Measurements from ENCODE around the gene DCLRE1B. TPM values are rescaled to one million over a fixed set of nuclear protein-coding genes. Genes with fewer than 3 reads are reported as not detected.

Gene DCLRE1B
- total and polyA plus RNA-seq, 2 donors (not counting 1 experiment from before 2014, with no cell fraction given) = 1.0 to 4.8 TPM

DNA sequence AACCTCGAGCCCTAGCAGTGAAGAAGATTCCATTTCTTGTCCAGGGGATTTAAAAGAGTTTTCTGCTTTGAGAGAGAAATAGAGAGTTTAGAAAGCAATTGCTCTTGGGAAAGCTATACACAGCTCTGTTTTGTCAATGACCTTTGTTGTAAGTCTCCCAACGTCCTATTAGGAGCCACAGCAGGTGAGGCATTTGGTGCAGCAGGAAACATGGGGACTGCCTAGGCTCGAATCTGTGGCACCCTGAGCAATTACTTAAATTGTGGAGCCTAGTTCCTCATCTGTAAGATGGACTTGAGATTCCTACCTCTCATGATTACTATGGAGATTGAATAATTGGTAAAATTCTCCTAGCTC is 8.2 kb downstream of the DCLRE1B start:
- no peaks in the 10 kb centered on the region for H3K27me3 ChIP-seq (replicated peaks in 1 of 4; ENCODE audit: control extremely low read depth in 1 of 4, control insufficient read depth in 3 of 4, insufficient read depth in 4 of 4, low read length in 3 of 4)
- no peak overlapping the region for H3K9ac ChIP-seq (ENCODE audit: low read length)
- Mint-ChIP-seq H3K27ac (no peak overlapping the region), H3K4me3 (no peak overlapping the region), H3K27me3 (no peaks in the 10 kb centered on the region), H3K9me3 (ENCODE audit: insufficient read depth) (no peaks in the 10 kb centered on the region), H3K4me1 (no peaks in the 10 kb centered on the region)
- no peaks in the 10 kb centered on the region for H3K4me1 ChIP-seq (ENCODE audit: control insufficient read depth in 2 of 2, insufficient read depth in 2 of 2, low read length in 2 of 2)
- no peak overlapping the region for H2AFZ ChIP-seq (ENCODE audit: insufficient read depth, low read depth, low read length, poor library complexity, severe bottlenecking)
- no peak for DNase-seq
- TF ChIP-seq, protein P1, sequence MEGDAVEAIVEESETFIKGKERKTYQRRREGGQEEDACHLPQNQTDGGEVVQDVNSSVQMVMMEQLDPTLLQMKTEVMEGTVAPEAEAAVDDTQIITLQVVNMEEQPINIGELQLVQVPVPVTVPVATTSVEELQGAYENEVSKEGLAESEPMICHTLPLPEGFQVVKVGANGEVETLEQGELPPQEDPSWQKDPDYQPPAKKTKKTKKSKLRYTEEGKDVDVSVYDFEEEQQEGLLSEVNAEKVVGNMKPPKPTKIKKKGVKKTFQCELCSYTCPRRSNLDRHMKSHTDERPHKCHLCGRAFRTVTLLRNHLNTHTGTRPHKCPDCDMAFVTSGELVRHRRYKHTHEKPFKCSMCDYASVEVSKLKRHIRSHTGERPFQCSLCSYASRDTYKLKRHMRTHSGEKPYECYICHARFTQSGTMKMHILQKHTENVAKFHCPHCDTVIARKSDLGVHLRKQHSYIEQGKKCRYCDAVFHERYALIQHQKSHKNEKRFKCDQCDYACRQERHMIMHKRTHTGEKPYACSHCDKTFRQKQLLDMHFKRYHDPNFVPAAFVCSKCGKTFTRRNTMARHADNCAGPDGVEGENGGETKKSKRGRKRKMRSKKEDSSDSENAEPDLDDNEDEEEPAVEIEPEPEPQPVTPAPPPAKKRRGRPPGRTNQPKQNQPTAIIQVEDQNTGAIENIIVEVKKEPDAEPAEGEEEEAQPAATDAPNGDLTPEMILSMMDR (IDR thresholded peaks at IDR 0.05) = no peak
- no peak for TF ChIP-seq EZH2 (IDR thresholded peaks at IDR 0.05; ENCODE audit: borderline replicate concordance, insufficient read depth, low read depth, low read length, poor library complexity, severe bottlenecking)
- H3K9me3 ChIP-seq (ENCODE audit: control extremely low read depth in 1 of 3, control insufficient read depth in 2 of 3, insufficient read depth in 1 of 3, low read length in 2 of 3) = no peaks in the 10 kb centered on the region
- H3K27ac ChIP-seq (ENCODE audit: low read length in 2 of 2) = no peak overlapping the region
- CTCF ChIA-PET = interaction anchor here (1.2 kb wide), 1 partner anchor 78 kb away, joined by 4 read pairs; no protein-coding TSS in a partner anchor
- H4K20me1 ChIP-seq (ENCODE audit: control insufficient read depth, insufficient read depth, low read length, poor library complexity, severe bottlenecking) = no peaks in the 10 kb centered on the region
- POLR2A ChIA-PET = no interaction called here
- H3K79me2 ChIP-seq (ENCODE audit: control insufficient read depth, insufficient read depth, low read length) = no peaks in the 10 kb centered on the region
- WGBS (ENCODE audit: insufficient coverage) = 94% methylated on average over 2 of the region's 3 CpGs
- H3K4me2 ChIP-seq (replicated peaks; ENCODE audit: low read depth, low read length, poor library complexity, severe bottlenecking) = no peak overlapping the region
- H3K36me3 ChIP-seq (replicated peaks in 1 of 2; ENCODE audit: control extremely low read depth in 1 of 2, control insufficient read depth in 1 of 2, extremely low read depth in 1 of 2, insufficient read depth in 2 of 2, low read length in 1 of 2) = peaks cover 0 to 30% of the 10 kb centered on the region in 2 experiments
- ATAC-seq (ENCODE audit: low read depth) = no peak
- H3K4me3 ChIP-seq (ENCODE audit: control extremely low read depth in 1 of 5, extremely low read depth in 1 of 5, insufficient read depth in 1 of 5, low read depth in 2 of 5, low read length in 4 of 5) = no peak overlapping the region
- intact Hi-C loops (cut with micrococcal nuclease) = no loop called here

DNA sequence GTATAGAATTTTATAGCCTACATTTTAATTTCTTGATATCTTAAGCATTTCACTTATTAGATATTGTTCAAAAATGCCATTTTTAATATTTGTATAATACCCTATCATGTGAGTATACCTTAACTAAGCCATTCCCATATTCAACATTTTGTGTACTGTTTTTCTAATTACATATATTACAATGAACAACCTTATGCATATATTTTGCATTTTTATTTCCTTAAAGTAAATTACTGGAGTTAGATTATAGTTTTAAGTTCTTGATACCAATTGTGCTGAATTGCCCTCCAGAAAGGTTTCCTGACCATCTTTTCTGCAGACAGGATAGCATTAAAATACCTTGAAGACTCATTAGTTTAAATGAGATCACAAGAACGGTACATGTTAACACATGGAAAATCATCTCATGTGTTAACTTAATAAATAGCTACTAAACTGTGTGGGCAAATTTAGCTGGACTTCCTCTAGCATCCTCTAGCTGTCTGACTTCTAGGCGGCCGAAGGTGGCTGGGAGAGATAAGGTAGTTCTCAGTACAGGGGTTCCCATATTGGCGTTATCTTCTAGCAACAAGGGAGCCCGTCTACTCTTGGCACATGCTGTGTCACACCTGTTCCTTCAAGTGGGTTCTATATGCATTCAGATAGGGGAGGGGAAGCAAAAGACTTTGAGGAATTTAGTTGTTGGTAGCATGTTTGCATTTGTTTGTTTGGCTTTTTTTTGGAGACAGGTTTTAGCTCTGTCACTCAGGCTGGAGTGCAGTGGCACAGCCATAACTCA is 8.9 kb downstream of the DCLRE1B start:
- Mint-ChIP-seq H3K27me3 (no peaks in the 10 kb centered on the region), H3K27ac (no peak overlapping the region), H3K4me1 (no peaks in the 10 kb centered on the region), H3K4me3 (no peak overlapping the region), H3K9me3 (ENCODE audit: insufficient read depth) (no peaks in the 10 kb centered on the region)
- Histone ChIP-seq H3K79me2 (ENCODE audit: control insufficient read depth, insufficient read depth, low read length) (no peaks in the 10 kb centered on the region), H2AFZ (ENCODE audit: insufficient read depth, low read depth, low read length, poor library complexity, severe bottlenecking) (no peak overlapping the region), H3K36me3 (replicated peaks in 1 of 2; ENCODE audit: control extremely low read depth in 1 of 2, control insufficient read depth in 1 of 2, extremely low read depth in 1 of 2, insufficient read depth in 2 of 2, low read length in 1 of 2) (peaks cover 0 to 23% of the 10 kb centered on the region in 2 experiments), H3K4me1 (ENCODE audit: control insufficient read depth in 2 of 2, insufficient read depth in 2 of 2, low read length in 2 of 2) (no peaks in the 10 kb centered on the region), H3K4me3 (ENCODE audit: control extremely low read depth in 1 of 5, extremely low read depth in 1 of 5, insufficient read depth in 1 of 5, low read depth in 2 of 5, low read length in 4 of 5) (no peak overlapping the region), H3K4me2 (replicated peaks; ENCODE audit: low read depth, low read length, poor library complexity, severe bottlenecking) (no peak overlapping the region), H3K27ac (ENCODE audit: low read length in 2 of 2) (no peak overlapping the region), H3K9me3 (ENCODE audit: control extremely low read depth in 1 of 3, control insufficient read depth in 2 of 3, insufficient read depth in 1 of 3, low read length in 2 of 3) (no peaks in the 10 kb centered on the region), H3K9ac (ENCODE audit: low read length) (no peak overlapping the region), H4K20me1 (ENCODE audit: control insufficient read depth, insufficient read depth, low read length, poor library complexity, severe bottlenecking) (no peaks in the 10 kb centered on the region), H3K27me3 (replicated peaks in 1 of 4; ENCODE audit: control extremely low read depth in 1 of 4, control insufficient read depth in 3 of 4, insufficient read depth in 4 of 4, low read length in 3 of 4) (no peaks in the 10 kb centered on the region)
- ChIA-PET CTCF (interaction anchor here (1.2 kb wide), 1 partner anchor 79 kb away, joined by 4 read pairs; no protein-coding TSS in a partner anchor), POLR2A (no interaction called here)
- WGBS (ENCODE audit: insufficient coverage) = 79% methylated on average over 2 of the region's 5 CpGs
- intact Hi-C loops (cut with micrococcal nuclease) = no loop called here
- TF ChIP-seq EZH2 (IDR thresholded peaks at IDR 0.05; ENCODE audit: borderline replicate concordance, insufficient read depth, low read depth, low read length, poor library complexity, severe bottlenecking) = no peak
- TF ChIP-seq, protein P1 (IDR thresholded peaks at IDR 0.05) = no peak
- no peak for ATAC-seq (ENCODE audit: low read depth)
- no peak for DNase-seq

All from B cell (primary cell).